Measurements from ENCODE around the gene BEST1. TPM values are rescaled to one million over a fixed set of nuclear protein-coding genes. Genes with fewer than 3 reads are reported as not detected.

BEST1 gene
- total RNA-seq, 2 experiments from 2014 or later: not detected

DNA sequence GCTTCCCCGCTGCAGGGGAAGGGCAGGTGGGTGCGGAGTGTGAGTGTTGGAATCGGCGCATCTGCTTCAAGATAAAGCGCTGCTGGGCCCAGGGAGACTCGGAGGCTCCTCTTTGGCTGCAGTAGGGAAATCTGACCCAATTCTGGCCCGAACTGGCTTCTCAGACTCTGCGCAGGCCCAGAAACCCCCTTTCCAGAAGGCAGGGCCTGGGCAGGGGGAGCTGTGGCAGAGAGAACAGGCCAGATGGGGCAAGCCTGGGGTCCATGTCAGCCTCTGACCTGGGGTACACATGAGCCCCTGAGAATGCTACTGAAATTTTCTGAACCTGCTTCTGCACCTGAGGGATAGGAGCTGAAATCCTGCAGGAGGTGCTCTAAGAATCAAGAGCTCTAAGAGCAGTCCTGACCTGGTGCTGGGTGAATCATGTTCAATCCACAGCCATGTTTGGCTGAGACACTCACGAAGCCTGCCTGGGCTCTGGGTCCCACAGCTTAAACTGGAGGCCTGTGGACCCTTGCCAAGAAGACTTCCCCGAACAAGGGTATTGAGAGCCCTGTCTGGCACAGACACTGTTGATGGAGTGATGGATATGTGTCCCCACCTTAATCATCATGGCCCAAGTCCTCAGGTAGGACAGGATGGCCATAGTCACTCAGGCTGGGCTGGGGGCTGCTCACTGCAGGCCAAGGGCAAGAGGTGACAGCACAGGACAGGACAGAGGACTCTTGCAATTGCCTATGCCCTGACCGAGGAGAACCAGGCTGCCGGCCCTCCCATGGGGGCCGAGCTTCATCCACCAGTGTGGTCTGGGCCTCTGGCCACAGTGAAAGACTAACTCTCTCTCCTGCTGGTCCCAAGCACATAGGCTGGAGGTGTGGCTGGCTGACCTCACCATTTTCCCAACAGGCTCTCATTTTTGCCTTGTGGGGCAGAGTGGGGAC lies 39.7 kb upstream of the BEST1 start:
- CTCF ChIA-PET: interaction anchor here (1.0 to 1.7 kb wide), 3 partner anchors 13 to 198 kb away, joined by 3 to 6 read pairs (median 3); no protein-coding TSS in a partner anchor
- Mint-ChIP-seq H3K36me3 (no peaks in the 10 kb centered on the region), H3K4me1 (no peaks in the 10 kb centered on the region), H3K27ac (no peak overlapping the region), H3K4me3 (no peak overlapping the region), H3K9me3 (ENCODE audit: low read depth) (no peaks in the 10 kb centered on the region), H3K27me3 (peaks cover 6% of the 10 kb centered on the region)
- ATAC-seq (no peak), DNase-seq (no peak)

DNA sequence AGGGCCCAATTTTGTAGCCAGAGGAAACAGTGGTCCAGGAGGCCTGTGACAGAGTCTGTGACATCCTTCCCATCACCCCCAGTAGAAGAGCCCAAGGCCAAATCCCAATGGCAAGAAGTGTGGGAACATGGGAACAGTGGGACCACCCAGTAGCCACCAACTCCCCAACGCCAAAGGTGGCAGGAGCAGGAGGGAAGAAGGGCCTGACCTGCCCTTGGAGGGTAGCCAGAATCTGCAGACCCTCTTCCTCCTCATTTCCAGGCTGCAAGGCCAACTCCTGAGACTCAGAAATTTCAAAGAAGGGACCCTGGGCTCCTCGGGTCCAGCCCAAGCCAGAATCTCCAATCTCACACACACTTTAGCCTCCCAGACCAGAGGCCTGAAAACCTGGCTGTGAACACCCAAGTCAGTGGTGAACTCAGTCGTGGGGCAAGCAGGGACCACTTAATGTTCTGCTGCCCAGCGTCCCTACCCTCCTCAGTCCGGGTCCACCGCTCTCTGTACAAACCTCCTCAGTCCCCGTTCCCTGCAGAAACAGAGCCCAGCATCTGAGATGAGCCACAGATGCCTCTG lies 38.9 kb upstream of the BEST1 start:
- H3K27ac Mint-ChIP-seq: no peak overlapping the region
- DNase-seq: no peak
- no peaks in the 10 kb centered on the region for H3K4me1 Mint-ChIP-seq
- no peak for ATAC-seq
- H3K36me3 Mint-ChIP-seq: no peaks in the 10 kb centered on the region
- H3K9me3 Mint-ChIP-seq (ENCODE audit: low read depth): no peaks in the 10 kb centered on the region
- peaks cover 13% of the 10 kb centered on the region for H3K27me3 Mint-ChIP-seq
- CTCF ChIA-PET: no interaction called here
- H3K4me3 Mint-ChIP-seq: no peak overlapping the region

GRCh38 chr11:61911701-61912529 lies 38.2 kb upstream of the BEST1 start:
- H3K27ac Mint-ChIP-seq: no peak overlapping the region
- peaks cover 18% of the 10 kb centered on the region for H3K27me3 Mint-ChIP-seq
- H3K9me3 Mint-ChIP-seq (ENCODE audit: low read depth): no peaks in the 10 kb centered on the region
- H3K4me1 Mint-ChIP-seq: peaks cover under 1% of the 10 kb centered on the region
- CTCF ChIA-PET: no interaction called here
- H3K4me3 Mint-ChIP-seq: no peak overlapping the region
- ATAC-seq: no peak
- no peak for DNase-seq
- H3K36me3 Mint-ChIP-seq: no peaks in the 10 kb centered on the region

- peaks cover 1% of the 10 kb centered on the region for H3K4me1 Mint-ChIP-seq
- ATAC-seq: no peak
- H3K27me3 Mint-ChIP-seq: peaks cover 20% of the 10 kb centered on the region
- no peaks in the 10 kb centered on the region for H3K9me3 Mint-ChIP-seq (ENCODE audit: low read depth)
- H3K36me3 Mint-ChIP-seq: no peaks in the 10 kb centered on the region
- DNase-seq: no peak
- no peak overlapping the region for H3K4me3 Mint-ChIP-seq
- CTCF ChIA-PET: no interaction called here
- no peak overlapping the region for H3K27ac Mint-ChIP-seq
Observed at GRCh38 chr11:61912530-61912898, 37.6 kb upstream of the BEST1 start.

GRCh38 chr11:61912991-61913698 lies 37.0 kb upstream of the BEST1 start:
- DNase-seq (no peak), ATAC-seq (no peak)
- H3K27me3 Mint-ChIP-seq: peaks cover 26% of the 10 kb centered on the region
- H3K9me3 Mint-ChIP-seq (ENCODE audit: low read depth): no peaks in the 10 kb centered on the region
- no peak overlapping the region for H3K4me3 Mint-ChIP-seq
- H3K27ac Mint-ChIP-seq: no peak overlapping the region
- CTCF ChIA-PET: interaction anchor here (1.4 kb wide), 1 partner anchor 15 kb away, joined by 5 read pairs; no protein-coding TSS in a partner anchor
- no peaks in the 10 kb centered on the region for H3K36me3 Mint-ChIP-seq
- peaks cover 5% of the 10 kb centered on the region for H3K4me1 Mint-ChIP-seq

GRCh38 chr11:61913699-61914395 lies 36.3 kb upstream of the BEST1 start:
- H3K9me3 Mint-ChIP-seq (ENCODE audit: low read depth): no peaks in the 10 kb centered on the region

GRCh38 chr11:61914471-61915171 lies 35.5 kb upstream of the BEST1 start:
- Mint-ChIP-seq H3K9me3 (ENCODE audit: low read depth) (no peaks in the 10 kb centered on the region), H3K27ac (no peak overlapping the region), H3K4me1 (peaks cover 5% of the 10 kb centered on the region), H3K27me3 (peaks cover 40% of the 10 kb centered on the region), H3K36me3 (no peaks in the 10 kb centered on the region), H3K4me3 (no peak overlapping the region)
- CTCF ChIA-PET: interaction anchor here (0.7 to 1.6 kb wide), 3 partner anchors 15 to 168 kb away, joined by 3 to 5 read pairs (median 5); no protein-coding TSS in a partner anchor
- no peak for ATAC-seq
- no peak for DNase-seq

More at GRCh38 chr11:61913699-61914395, 36.3 kb upstream of the BEST1 start:
- CTCF ChIA-PET: interaction anchor here (1.4 to 1.6 kb wide), 2 partner anchors 16 to 168 kb away, joined by 5 read pairs; no protein-coding TSS in a partner anchor
- Mint-ChIP-seq H3K27me3 (peaks cover 33% of the 10 kb centered on the region), H3K4me1 (peaks cover 5% of the 10 kb centered on the region), H3K27ac (no peak overlapping the region), H3K36me3 (no peaks in the 10 kb centered on the region), H3K4me3 (no peak overlapping the region)
- ATAC-seq (no peak), DNase-seq (no peak)

DNA sequence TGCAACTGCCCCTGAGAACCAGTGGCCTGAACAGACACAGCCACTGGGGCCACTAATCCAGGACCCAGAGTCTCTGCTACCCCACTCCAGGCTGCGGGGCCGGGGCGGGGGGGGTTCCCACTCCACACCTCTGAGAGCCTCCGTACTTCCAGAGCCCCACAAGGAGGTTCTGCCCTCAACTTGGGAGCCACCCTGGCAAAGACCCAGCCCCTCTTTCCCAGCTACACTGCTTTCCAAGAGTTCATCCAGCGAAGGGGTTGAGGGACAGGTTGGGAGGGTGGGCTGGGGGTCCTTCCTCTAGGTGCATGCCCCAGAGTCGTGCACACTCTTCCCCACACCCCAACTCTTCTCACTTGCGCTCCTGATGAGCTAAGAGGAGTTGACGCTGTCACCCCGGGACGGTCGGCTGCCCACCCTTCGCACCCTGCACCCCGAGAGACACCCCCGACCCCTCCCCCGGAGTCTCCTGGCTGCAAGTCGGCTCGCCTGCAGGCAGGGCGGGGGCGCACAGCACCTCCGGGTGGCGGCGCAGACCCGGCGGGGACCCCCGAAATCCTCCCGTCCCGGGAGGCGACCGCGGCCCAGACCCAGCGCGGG lies 33.3 kb upstream of the BEST1 start:
- peaks cover 48% of the 10 kb centered on the region for H3K27me3 Mint-ChIP-seq
- H3K9me3 Mint-ChIP-seq (ENCODE audit: low read depth): no peaks in the 10 kb centered on the region
- no peak overlapping the region for H3K27ac Mint-ChIP-seq
- no peak overlapping the region for H3K4me3 Mint-ChIP-seq
- H3K4me1 Mint-ChIP-seq: peaks cover 5% of the 10 kb centered on the region
- peak; percentile 14 for ATAC-seq
- DNase-seq: no peak
- no peaks in the 10 kb centered on the region for H3K36me3 Mint-ChIP-seq
- CTCF ChIA-PET: interaction anchor here (0.6 to 0.7 kb wide), 2 partner anchors 31 to 169 kb away, joined by 4 to 5 read pairs; no protein-coding TSS in a partner anchor

DNA sequence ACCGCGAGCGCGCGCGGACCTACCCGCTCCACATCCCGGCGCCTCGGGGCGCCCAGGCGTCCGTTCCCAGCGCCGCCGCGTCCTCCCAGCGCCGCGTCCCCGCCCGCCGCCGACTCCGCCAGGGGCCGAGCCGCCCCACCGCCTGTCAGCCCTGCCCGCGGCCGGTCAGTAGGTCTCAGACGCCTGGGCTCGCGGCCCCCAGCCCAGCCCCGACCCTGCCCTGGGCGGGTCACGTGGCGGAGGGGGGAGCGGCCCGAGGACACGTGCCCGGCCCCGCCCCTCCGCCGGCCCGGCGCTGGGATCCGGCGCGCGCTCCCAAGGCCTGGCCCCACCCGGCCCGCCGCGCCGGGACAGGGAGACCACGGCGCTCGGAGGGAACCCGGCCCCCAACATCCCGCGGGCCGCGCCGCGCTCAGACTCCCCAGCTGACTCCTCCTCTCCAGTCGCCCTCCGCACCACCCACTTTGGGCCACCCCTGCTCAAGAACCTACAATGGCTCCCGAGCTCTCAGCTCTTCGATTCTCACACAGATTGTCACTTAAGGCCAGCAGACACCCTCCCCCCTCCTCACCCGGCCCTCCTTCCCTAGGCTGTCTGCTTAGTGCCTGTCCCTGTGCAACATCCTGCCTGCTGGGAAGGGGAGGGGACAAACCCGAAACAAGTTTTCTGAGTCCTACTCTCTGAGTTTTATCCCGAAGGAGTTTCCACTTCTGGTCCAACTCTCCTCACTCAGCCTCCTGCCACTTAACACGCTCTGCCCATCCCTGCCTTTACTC lies 32.6 kb upstream of the BEST1 start, which contains the start of gene RAB3IL1:
Gene RAB3IL1 (minus strand): TSS at position 233 of the 776 bp plus-strand sequence. CDS start 199 bp downstream, at position 34.
- DNase-seq (no peak), ATAC-seq (peak; percentile 41)
- Mint-ChIP-seq H3K4me1 (peaks cover 5% of the 10 kb centered on the region), H3K36me3 (no peaks in the 10 kb centered on the region), H3K27ac (no peak within 1 kb of the TSS), H3K9me3 (ENCODE audit: low read depth) (no peaks in the 10 kb centered on the region), H3K27me3 (peaks cover 48% of the 10 kb centered on the region), H3K4me3 (peak within 1 kb of the TSS; percentile 46)
- CTCF ChIA-PET: no interaction called here

- CTCF ChIA-PET: no interaction called here
- Mint-ChIP-seq H3K4me1 (peaks cover 5% of the 10 kb centered on the region), H3K4me3 (no peak overlapping the region), H3K9me3 (ENCODE audit: low read depth) (no peaks in the 10 kb centered on the region), H3K27ac (no peak overlapping the region), H3K27me3 (peaks cover 48% of the 10 kb centered on the region), H3K36me3 (no peaks in the 10 kb centered on the region)
- ATAC-seq (no peak), DNase-seq (no peak)
Observed at GRCh38 chr11:61918251-61918937, 31.8 kb upstream of the BEST1 start.

Data from activated CD8-positive, alpha-beta memory T cell treated with anti-CD3 and anti-CD28 coated beads, Interleukin-2, amount 10 ng/mL, durations not matched to agents 7 days and 5 days (primary cell).